Natural killer cell treated with Interleukin-12 subunit alpha and Interleukin-12 subunit beta and Interleukin-15 and Interleukin-18, amount 100 ng/mL, for 72 hours (primary cell): ENCODE results near the gene GSE1. TPM values are rescaled to one million over a fixed set of nuclear protein-coding genes. Genes with fewer than 3 reads are reported as not detected.
A peak's percentile ranks its signal among the peaks of the same experiment; 100 is the strongest.

Source experiments
- ATAC-seq, 2 donors: fragments of 150-1000 bp; cut with Tn5 transposase in 1 of 2; sonication (Bioruptor Pico), chemical (Tn5 transposase) in 1 of 2; 2 replicates each; pipeline ENCODE4 v1.10.0; 2021
- DNase-seq: peaks from one replicate; pipeline ENCODE4 v3.0.0; 2022; ENCODE audit warnings: low spot score
- H3K27ac Mint-ChIP-seq, 2 donors: 1 replicate in 1 of 2; 2 replicates in 1 of 2; pipeline ENCODE4 v1.8.0; 2022; ENCODE audit warnings: mixed read lengths in 2 of 2, mild to moderate bottlenecking in 1 of 2, moderate library complexity in 1 of 2
- H3K27me3 Mint-ChIP-seq, 2 donors: 1 replicate in 1 of 2; 2 replicates in 1 of 2; pipeline ENCODE4 v1.8.0; 2022; ENCODE audit warnings: mixed read lengths in 2 of 2
- H3K36me3 Mint-ChIP-seq: one replicate; pipeline ENCODE4 v1.8.0; 2022; ENCODE audit warnings: mixed read lengths
- H3K4me1 Mint-ChIP-seq, 2 donors: 1 replicate in 1 of 2; 2 replicates in 1 of 2; pipeline ENCODE4 v1.8.0; 2022; ENCODE audit warnings: low read depth in 2 of 2, mixed read lengths in 2 of 2, mild to moderate bottlenecking in 1 of 2
- H3K4me3 Mint-ChIP-seq: one replicate; pipeline ENCODE4 v1.8.0; 2022; ENCODE audit warnings: mixed read lengths
- H3K9me3 Mint-ChIP-seq: 2 replicates; pipeline ENCODE4 v1.8.0; 2022; ENCODE audit warnings: mixed read lengths
- total RNA-seq, 2 donors: library from RNA; stranded (reverse); gene quantifications; one replicate each; pipeline ENCODE4 v1.2.3, GENCODE V29; 2022

GSE1 gene
- total RNA-seq, 2 donors from 2014 or later: 84.9 to 146 TPM

GRCh38 chr16:85677383-85677967 is 64.4 kb downstream of the GSE1 start:
- DNase-seq (no peak), ATAC-seq (no peak)
- Mint-ChIP-seq H3K27me3 (no peaks in the 10 kb centered on the region), H3K4me1 (peaks cover 16 to 19% of the 10 kb centered on the region in 2 donors), H3K36me3 (peaks cover 20% of the 10 kb centered on the region), H3K4me3 (no peak overlapping the region), H3K27ac (no peak overlapping the region), H3K9me3 (no peaks in the 10 kb centered on the region)

- DNase-seq (no peak), ATAC-seq (no peak)
- H3K27me3 Mint-ChIP-seq: no peaks in the 10 kb centered on the region
- no peaks in the 10 kb centered on the region for H3K9me3 Mint-ChIP-seq
- H3K4me3 Mint-ChIP-seq: no peak overlapping the region
- H3K27ac Mint-ChIP-seq: no peak overlapping the region
- peaks cover 16 to 19% of the 10 kb centered on the region in 2 donors for H3K4me1 Mint-ChIP-seq
- peaks cover 16% of the 10 kb centered on the region for H3K36me3 Mint-ChIP-seq
These were observed 64.9 kb downstream of the GSE1 start for GRCh38 chr16:85678016-85678415.

- no peaks in the 10 kb centered on the region for H3K9me3 Mint-ChIP-seq
- no peak for ATAC-seq
- H3K4me1 Mint-ChIP-seq: peaks cover 16 to 23% of the 10 kb centered on the region in 2 donors
- H3K4me3 Mint-ChIP-seq: no peak overlapping the region
- DNase-seq: no peak
- H3K27me3 Mint-ChIP-seq: no peaks in the 10 kb centered on the region
- H3K27ac Mint-ChIP-seq: no peak overlapping the region
- H3K36me3 Mint-ChIP-seq: peaks cover 16% of the 10 kb centered on the region
These were observed 65.7 kb downstream of the GSE1 start for GRCh38 chr16:85678821-85679220.

- Mint-ChIP-seq H3K36me3 (peaks cover 13% of the 10 kb centered on the region), H3K4me3 (no peak overlapping the region), H3K4me1 (peaks cover 16 to 23% of the 10 kb centered on the region in 2 donors), H3K27me3 (no peaks in the 10 kb centered on the region), H3K27ac (peak overlapping the region; percentile 58 to 61), H3K9me3 (no peaks in the 10 kb centered on the region)
- no peak for DNase-seq
- ATAC-seq: no peak
These were observed 66.7 kb downstream of the GSE1 start for GRCh38 chr16:85679870-85680269.

GRCh38 chr16:85680352-85680944 is 67.3 kb downstream of the GSE1 start:
- Mint-ChIP-seq H3K36me3 (peaks cover 7% of the 10 kb centered on the region), H3K27me3 (no peaks in the 10 kb centered on the region), H3K27ac (peak overlapping the region; percentile 58 to 61), H3K9me3 (no peaks in the 10 kb centered on the region), H3K4me1 (peaks cover 16 to 20% of the 10 kb centered on the region in 2 donors), H3K4me3 (no peak overlapping the region)
- ATAC-seq (no peak), DNase-seq (no peak)

- H3K36me3 Mint-ChIP-seq: peaks cover 4% of the 10 kb centered on the region
- DNase-seq: no peak
These were observed 68.1 kb downstream of the GSE1 start for GRCh38 chr16:85681255-85681654.

GRCh38 chr16:85682516-85682915 is 69.4 kb downstream of the GSE1 start:
- ATAC-seq (no peak), DNase-seq (no peak)
- H3K9me3 Mint-ChIP-seq: no peaks in the 10 kb centered on the region
- H3K27ac Mint-ChIP-seq: no peak overlapping the region
- H3K4me3 Mint-ChIP-seq: no peak overlapping the region
- peaks cover 20 to 26% of the 10 kb centered on the region in 2 donors for H3K4me1 Mint-ChIP-seq
- no peaks in the 10 kb centered on the region for H3K27me3 Mint-ChIP-seq
- peaks cover 4% of the 10 kb centered on the region for H3K36me3 Mint-ChIP-seq

More at GRCh38 chr16:85681255-85681654, 68.1 kb downstream of the GSE1 start:
- Mint-ChIP-seq H3K9me3 (no peaks in the 10 kb centered on the region), H3K4me1 (peaks cover 17 to 20% of the 10 kb centered on the region in 2 donors), H3K27ac (no peak overlapping the region), H3K27me3 (no peaks in the 10 kb centered on the region), H3K4me3 (no peak overlapping the region)
- ATAC-seq: no peak

GRCh38 chr16:85683363-85683762 is 70.2 kb downstream of the GSE1 start:
- Mint-ChIP-seq H3K27me3 (no peaks in the 10 kb centered on the region), H3K36me3 (peaks cover 4% of the 10 kb centered on the region), H3K4me1 (peaks cover 20 to 26% of the 10 kb centered on the region in 2 donors), H3K27ac (no peak overlapping the region), H3K9me3 (no peaks in the 10 kb centered on the region), H3K4me3 (no peak overlapping the region)
- ATAC-seq (no peak), DNase-seq (no peak)

GRCh38 chr16:85685251-85685650 is 72.1 kb downstream of the GSE1 start:
- Mint-ChIP-seq H3K4me3 (no peak overlapping the region), H3K4me1 (peaks cover 15 to 19% of the 10 kb centered on the region in 2 donors), H3K36me3 (peaks cover 3% of the 10 kb centered on the region), H3K27ac (no peak overlapping the region), H3K9me3 (no peaks in the 10 kb centered on the region), H3K27me3 (no peaks in the 10 kb centered on the region)
- DNase-seq (no peak), ATAC-seq (no peak)

- Mint-ChIP-seq H3K9me3 (no peaks in the 10 kb centered on the region), H3K4me3 (peak overlapping the region; percentile 77), H3K36me3 (no peaks in the 10 kb centered on the region), H3K27me3 (no peaks in the 10 kb centered on the region), H3K27ac (no peak overlapping the region), H3K4me1 (peaks cover 5 to 10% of the 10 kb centered on the region in 2 donors)
- DNase-seq: no peak
- no peak for ATAC-seq
These were observed 73.9 kb downstream of the GSE1 start for GRCh38 chr16:85686912-85687591.

- Mint-ChIP-seq H3K27ac (peak overlapping the region in 1 of 2 donors; percentile 65), H3K36me3 (no peaks in the 10 kb centered on the region), H3K27me3 (no peaks in the 10 kb centered on the region), H3K9me3 (no peaks in the 10 kb centered on the region), H3K4me3 (peak overlapping the region; percentile 77), H3K4me1 (peaks cover 5 to 10% of the 10 kb centered on the region in 2 donors)
- no peak for DNase-seq
- ATAC-seq: no peak
These were observed 74.7 kb downstream of the GSE1 start for GRCh38 chr16:85687651-85688471.

GRCh38 chr16:85688586-85689284 is 75.6 kb downstream of the GSE1 start, which contains the start of gene GINS2:
TSS of gene GINS2 (minus strand) at chr16:85688954. CDS start at chr16:85688898, 56 bp downstream.
- Mint-ChIP-seq H3K27ac (peak within 1 kb of the TSS in 1 of 2 donors; percentile 65), H3K4me3 (peak within 1 kb of the TSS; percentile 77), H3K4me1 (peaks cover 0 to 10% of the 10 kb centered on the region in 2 donors), H3K27me3 (peaks cover 0 to 3% of the 10 kb centered on the region in 2 donors), H3K9me3 (no peaks in the 10 kb centered on the region), H3K36me3 (no peaks in the 10 kb centered on the region)
- ATAC-seq (peak; percentile 100), DNase-seq (peak; percentile 95)
